Measurements from ENCODE around the gene HS3ST4.

DNA sequence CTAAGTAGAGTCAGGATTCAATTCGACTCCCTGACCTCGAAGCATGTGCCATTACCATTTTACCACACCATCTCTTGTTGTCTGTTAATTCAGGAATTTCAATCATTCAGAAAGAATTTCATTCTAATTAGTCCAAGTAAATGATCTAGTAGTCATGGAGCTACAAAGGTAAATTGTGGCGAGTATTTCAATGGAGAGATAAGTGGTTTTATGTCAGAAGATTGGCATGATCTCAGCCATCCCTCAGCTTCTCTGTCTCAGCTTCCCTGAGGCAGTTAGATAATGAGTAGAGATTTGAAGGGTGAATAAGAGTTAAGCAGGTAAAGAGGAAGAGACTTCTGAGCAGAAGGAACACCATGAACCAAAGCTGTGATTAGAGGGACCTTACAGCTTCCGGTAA lies 93.6 kb downstream of the HS3ST4 start:
- TF ChIP-seq, protein P1, sequence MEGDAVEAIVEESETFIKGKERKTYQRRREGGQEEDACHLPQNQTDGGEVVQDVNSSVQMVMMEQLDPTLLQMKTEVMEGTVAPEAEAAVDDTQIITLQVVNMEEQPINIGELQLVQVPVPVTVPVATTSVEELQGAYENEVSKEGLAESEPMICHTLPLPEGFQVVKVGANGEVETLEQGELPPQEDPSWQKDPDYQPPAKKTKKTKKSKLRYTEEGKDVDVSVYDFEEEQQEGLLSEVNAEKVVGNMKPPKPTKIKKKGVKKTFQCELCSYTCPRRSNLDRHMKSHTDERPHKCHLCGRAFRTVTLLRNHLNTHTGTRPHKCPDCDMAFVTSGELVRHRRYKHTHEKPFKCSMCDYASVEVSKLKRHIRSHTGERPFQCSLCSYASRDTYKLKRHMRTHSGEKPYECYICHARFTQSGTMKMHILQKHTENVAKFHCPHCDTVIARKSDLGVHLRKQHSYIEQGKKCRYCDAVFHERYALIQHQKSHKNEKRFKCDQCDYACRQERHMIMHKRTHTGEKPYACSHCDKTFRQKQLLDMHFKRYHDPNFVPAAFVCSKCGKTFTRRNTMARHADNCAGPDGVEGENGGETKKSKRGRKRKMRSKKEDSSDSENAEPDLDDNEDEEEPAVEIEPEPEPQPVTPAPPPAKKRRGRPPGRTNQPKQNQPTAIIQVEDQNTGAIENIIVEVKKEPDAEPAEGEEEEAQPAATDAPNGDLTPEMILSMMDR (IDR thresholded peaks at IDR 0.05) = no peak
- TF ChIP-seq EZH2 (IDR thresholded peaks at IDR 0.05; ENCODE audit: borderline replicate concordance, insufficient read depth, low read depth, low read length, poor library complexity, severe bottlenecking) = no peak

Data from B cell (primary cell).